Ishikawa (cell line): ENCODE data around the gene NRXN3.

ENCODE experiments used
- CEBPB ChIP-seq: IDR thresholded peaks from 2 replicates; pipeline ENCODE4 v1.6.1; 2012
- CREB1 ChIP-seq: IDR thresholded peaks from 2 replicates; pipeline ENCODE4 v1.6.1; 2012; ENCODE audit warnings: low read depth
- EGR1 ChIP-seq: IDR thresholded peaks from 2 replicates; pipeline ENCODE4 v1.6.1; 2012
- EP300 ChIP-seq: IDR thresholded peaks from 2 replicates; pipeline ENCODE4 v1.6.1; 2012; ENCODE audit warnings: borderline replicate concordance
- FOXM1 ChIP-seq: IDR thresholded peaks from 2 replicates; pipeline ENCODE4 v1.6.1; 2012; ENCODE audit warnings: low read depth, borderline replicate concordance
- MAX ChIP-seq: IDR thresholded peaks from 2 replicates; pipeline ENCODE4 v1.6.1; 2012
- NFIC ChIP-seq: IDR thresholded peaks from 2 replicates; pipeline ENCODE4 v1.6.1; 2012
- RAD21 ChIP-seq: IDR thresholded peaks from 2 replicates; pipeline ENCODE4 v1.6.1; 2012; ENCODE audit warnings: low read depth
- REST ChIP-seq: IDR thresholded peaks from 2 replicates; pipeline ENCODE4 v1.6.1; 2012; ENCODE audit warnings: low read depth, mild to moderate bottlenecking
- TCF12 ChIP-seq: IDR thresholded peaks from 2 replicates; pipeline ENCODE4 v1.6.1; 2012; ENCODE audit warnings: low read depth
- YY1 ChIP-seq: IDR thresholded peaks from 2 replicates; pipeline ENCODE4 v1.6.1; 2012; ENCODE audit warnings: low read depth
- ZBTB7A ChIP-seq: IDR thresholded peaks from 2 replicates; pipeline ENCODE4 v1.6.1; 2012; ENCODE audit warnings: low read depth

- TF ChIP-seq EP300 (no peak), TCF12 (no peak), FOXM1 (no peak), EGR1 (no peak), NFIC (no peak), MAX (no peak), CEBPB (no peak), RAD21 (no peak), ZBTB7A (no peak), YY1 (no peak), REST (no peak), CREB1 (no peak)
Observed at GRCh38 chr14:79586416-79586815, 1416.2 kb downstream of the NRXN3 start.
